ENCODE results near the gene FRMD5. TPM values are rescaled to one million over a fixed set of nuclear protein-coding genes. Genes with fewer than 3 reads are reported as not detected.

The FRMD5 gene
- total and polyA plus RNA-seq, 2 experiments from 2014 or later: 5.9 to 10.1 TPM

GRCh38 chr15:44082558-44083157 lies 112.4 kb downstream of the FRMD5 start:
- Histone ChIP-seq H3K4me1 (ENCODE audit: insufficient read depth) (no peaks in the 10 kb centered on the region), H3F3A (replicated peaks; ENCODE audit: low read depth) (no peaks in the 10 kb centered on the region), H3K4me3 (no peak overlapping the region), H3K27me3 (ENCODE audit: insufficient read depth) (no peaks in the 10 kb centered on the region), H3K9me2 (ENCODE audit: insufficient read depth) (no peaks in the 10 kb centered on the region), H4K20me1 (replicated peaks; ENCODE audit: insufficient read depth) (no peaks in the 10 kb centered on the region), H3K27ac (ENCODE audit: low read depth) (no peak overlapping the region), H3K36me3 (ENCODE audit: insufficient read depth) (no peaks in the 10 kb centered on the region), H2AFZ (no peak overlapping the region), H3K4me2 (no peak overlapping the region), H3K79me2 (replicated peaks; ENCODE audit: insufficient read depth) (no peaks in the 10 kb centered on the region)
- no peak overlapping the region for H3K4me3 Mint-ChIP-seq
- no peaks in the 10 kb centered on the region for H3K36me3 Mint-ChIP-seq (ENCODE audit: low read depth)
- H3K4me1 Mint-ChIP-seq: peaks cover 3% of the 10 kb centered on the region; the same call in 1 of the 3 replicates
- peak overlapping the region; percentile 62; the same call in 1 of the 2 replicates for H3K27ac Mint-ChIP-seq
- no peaks in the 10 kb centered on the region for H3K27me3 Mint-ChIP-seq (ENCODE audit: insufficient read depth, low read depth, poor library complexity)
- DNase-seq (ENCODE audit: low spot score) (no peak), ATAC-seq (no peak)
- H3K9me3 Mint-ChIP-seq: no peaks in the 10 kb centered on the region
- TF ChIP-seq ZNF331 (CRISPR knock-in tag; IDR thresholded peaks at IDR 0.05; ENCODE audit: low read depth): no peak
- no peak for TF ChIP-seq CREB1 (CRISPR knock-in tag; IDR thresholded peaks at IDR 0.05; ENCODE audit: low read depth)
- TF ChIP-seq ZNF114 (CRISPR knock-in tag; IDR thresholded peaks at IDR 0.05): no peak
- TF ChIP-seq CTCF (conservative IDR thresholded peaks at IDR 0.05; ENCODE audit: low read depth in 2 of 2): no peak
- no peak for TF ChIP-seq ZNF462 (CRISPR knock-in tag; IDR thresholded peaks at IDR 0.05)
- TF ChIP-seq ETS1 (IDR thresholded peaks at IDR 0.05): no peak
- TF ChIP-seq POLR2AphosphoS5 (IDR thresholded peaks at IDR 0.05; ENCODE audit: low read depth): no peak
- no peak for TF ChIP-seq STAT1 (IDR thresholded peaks at IDR 0.05; ENCODE audit: unreplicated experiment)
- TF ChIP-seq EZH2 (IDR thresholded peaks at IDR 0.05; ENCODE audit: low read depth, unreplicated experiment): no peak
- TF ChIP-seq JUNB (IDR thresholded peaks at IDR 0.05; ENCODE audit: unreplicated experiment): no peak
- TF ChIP-seq EZH2phosphoT487 (IDR thresholded peaks at IDR 0.05; ENCODE audit: unreplicated experiment): no peak
- no peak for TF ChIP-seq NANOG (IDR thresholded peaks at IDR 0.05; ENCODE audit: borderline replicate concordance)
- TF ChIP-seq REST (IDR thresholded peaks at IDR 0.05; ENCODE audit: unreplicated experiment): no peak

Data from GM23338 (cell line).